CD4-positive, alpha-beta T cell treated with Interleukin-4 for 1 hour (primary cell): ENCODE data around the gene SLC2A9.
"Not testable (repeated sequence)": the region's sequence is repeated elsewhere in the genome, so short reads cannot be mapped to it uniquely, and the experiment has no call there.

Experiments
- DNase-seq, 2 donors: peaks; one replicate each; pipeline ENCODE4 v3.0.0-alpha.2; 2020 to 2022

SLC2A9 gene

DNA sequence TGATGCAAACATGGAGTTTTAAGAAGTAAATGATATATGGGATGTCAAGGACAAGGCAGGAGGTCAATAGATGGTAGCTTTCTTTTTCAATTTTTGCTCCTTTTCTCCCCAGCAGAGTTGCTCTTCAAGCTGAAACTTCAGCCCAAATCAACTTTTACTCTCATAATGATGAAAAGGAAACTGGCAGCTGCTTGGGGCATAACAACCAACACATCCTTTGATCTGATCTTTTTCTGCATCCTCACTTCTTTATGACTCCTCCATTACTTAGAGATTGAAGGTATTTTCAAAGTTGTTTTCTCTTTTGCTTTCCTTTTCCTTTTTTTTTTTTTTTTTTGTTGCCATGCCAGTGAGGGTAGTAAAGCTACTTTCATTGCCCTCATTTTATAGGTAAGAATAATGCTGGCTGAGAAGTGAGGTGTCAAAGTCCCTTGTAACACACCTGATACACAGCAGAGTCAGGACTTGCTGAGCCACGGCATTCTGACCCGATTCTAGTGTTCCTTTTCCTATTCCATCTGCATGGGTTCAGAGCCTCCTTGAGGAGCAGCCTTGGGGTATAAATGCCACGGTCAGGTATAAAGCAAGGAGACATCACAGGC lies 26.9 kb downstream of the SLC2A9 start:
- no peak for DNase-seq

DNA sequence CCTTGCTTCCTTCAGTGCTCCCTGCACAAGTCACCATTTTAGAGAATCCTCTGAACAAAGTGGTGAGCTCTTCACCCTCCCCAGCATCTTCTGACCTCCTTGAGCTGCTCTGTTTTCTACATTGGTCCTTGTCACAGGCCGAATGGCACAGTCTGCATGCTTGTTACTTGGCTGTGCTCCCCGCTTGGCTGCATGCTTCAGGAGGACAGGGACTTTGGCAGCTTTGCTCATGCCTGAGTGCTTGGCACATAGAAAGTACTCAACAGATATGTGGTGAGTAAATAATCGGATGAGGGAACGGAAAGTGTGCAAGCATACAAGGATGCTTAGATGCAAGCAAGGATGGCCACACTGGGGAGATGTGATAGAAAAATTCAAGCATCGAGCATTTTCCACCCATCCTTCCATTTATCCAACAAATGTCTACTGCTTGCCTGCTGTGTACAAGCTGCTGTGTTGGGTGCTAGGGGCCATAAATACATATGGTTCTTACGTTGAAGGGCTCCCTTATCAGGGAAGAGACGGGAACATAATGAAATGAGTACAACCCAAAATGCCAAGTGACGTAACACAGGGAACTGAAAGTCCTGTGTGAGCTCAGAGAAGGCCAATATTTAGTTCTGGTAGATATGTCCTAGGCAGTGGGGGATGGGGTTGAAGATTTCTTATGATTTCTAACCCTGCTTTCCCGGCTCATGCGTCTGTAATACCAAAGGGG lies 31.2 kb downstream of the SLC2A9 start:
- no peak for DNase-seq

DNA sequence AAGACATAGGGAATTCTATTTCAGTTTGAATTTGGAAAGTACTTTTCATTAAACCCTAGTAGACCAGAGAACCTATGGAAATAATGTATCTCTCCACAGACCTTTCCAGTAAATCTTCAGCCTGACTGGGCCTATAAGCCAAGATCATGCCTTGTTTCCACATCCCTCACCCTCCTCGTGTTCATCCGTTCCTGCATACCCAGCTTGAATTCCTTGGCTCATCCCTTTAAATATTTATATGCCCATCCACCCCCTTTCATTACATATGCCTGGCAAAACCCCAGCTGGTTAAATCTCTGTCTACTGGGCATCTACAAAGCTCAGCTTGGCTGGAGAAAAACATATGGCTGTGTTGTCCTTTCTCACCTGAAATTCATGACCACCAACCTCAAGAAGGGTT lies 32.4 kb downstream of the SLC2A9 start:
- DNase-seq: no peak

DNA sequence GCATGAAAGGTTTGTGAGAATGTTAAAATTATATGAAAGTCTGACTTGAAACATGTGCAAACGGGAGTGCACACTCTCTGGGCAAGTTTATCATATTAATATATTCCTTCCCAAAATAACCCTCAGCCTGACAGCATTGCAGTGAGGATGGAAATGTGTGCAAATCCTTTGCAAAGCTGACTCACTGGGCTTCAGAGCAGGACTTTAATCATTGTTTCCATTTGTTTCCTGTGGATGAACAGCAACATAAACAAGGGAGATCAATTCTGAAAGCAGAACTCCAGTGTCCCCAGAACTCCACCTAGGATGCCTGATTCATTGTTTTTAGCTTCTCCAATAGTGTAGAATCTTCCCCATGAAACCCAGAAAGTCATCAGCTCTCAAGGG lies 32.9 kb downstream of the SLC2A9 start:
- no peak for DNase-seq

DNA sequence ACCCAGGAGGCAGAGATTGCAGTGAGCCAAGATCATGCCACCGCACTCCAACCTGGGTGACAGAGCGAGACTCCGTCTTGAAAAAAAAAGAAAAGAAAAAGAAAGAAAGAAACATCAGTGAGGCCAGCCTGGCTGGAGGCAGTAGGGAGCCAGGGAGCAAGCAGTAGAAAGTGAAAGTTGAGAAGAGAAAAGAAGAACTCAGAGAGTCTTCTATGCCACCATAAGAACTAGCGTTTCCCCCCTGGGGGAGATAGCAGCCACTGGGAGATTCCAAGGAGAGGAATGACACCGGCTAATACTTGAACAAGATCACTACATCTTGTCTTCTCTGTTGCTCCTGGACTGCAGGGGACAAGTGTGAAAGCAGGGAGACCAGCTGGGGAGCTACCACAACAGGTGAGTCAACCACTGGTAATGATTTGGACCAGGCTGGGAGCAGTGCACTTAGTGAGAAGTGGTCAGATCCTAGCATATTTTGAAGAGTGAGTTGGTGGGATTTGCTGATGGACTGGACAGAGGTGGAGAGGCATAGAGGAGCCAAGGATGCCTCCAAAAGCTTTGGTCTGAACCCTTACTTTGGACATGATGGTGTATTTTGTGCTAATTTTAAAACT lies 33.4 kb downstream of the SLC2A9 start:
- no peak for DNase-seq

DNA sequence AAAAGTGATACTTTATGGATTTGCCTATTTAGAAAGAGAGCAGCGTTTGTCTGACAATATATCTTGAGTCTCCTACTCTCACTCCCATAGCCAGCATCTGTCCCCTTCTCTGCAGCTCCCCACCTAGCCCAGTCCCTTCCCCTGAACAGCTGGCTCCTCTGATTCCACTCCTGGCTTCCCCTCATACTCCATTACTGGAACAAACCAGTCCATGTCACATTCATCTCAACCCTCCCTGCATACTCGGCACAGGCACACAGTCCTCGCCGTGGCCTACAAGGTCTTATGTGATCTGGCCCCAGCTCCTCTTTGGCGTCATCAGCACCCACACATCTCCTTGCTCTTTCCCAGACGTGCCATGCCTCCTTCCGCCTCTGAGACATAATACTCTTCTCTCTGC lies 36.7 kb downstream of the SLC2A9 start:
- DNase-seq: no peak

DNA sequence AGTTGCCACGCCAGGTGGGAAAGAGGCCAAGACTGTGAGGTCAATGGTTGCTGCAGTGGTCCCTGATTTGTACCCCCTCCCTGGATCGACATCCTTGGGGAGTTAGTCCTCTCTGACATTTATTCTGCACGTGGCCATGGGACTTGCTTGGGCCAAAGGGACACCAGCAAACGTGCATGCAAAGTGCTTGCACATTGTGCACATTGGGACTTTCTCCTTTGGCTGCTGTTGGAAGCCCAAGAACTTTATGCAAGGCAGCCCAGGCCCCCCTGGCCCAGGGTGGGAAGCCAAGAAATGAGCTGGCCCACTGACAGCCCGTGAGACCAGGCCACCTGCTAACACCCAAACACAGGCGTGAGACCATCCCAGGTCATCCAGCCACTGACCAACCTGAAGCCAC lies 38.1 kb downstream of the SLC2A9 start:
- no peak for DNase-seq

DNA sequence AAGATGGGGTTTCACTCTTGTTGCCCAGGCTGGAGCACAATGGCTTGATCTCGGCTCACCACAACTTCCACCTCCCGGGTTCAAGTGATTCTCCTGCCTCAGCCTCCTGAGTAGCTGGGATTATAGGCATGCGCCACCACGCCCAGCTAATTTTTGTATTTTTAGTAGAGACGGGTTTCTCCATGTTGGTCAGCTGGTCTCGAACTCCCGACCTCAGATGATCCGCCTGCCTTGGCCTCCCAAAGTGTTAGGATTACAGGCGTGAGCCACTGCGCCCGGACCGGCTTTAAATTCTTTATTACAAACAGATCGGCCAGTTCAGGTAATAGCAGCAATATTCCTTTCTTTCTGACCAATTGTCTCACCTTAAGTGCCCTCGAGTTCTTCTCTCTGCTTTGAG lies 39.4 kb downstream of the SLC2A9 start:
- not testable (repeated sequence) for DNase-seq

DNA sequence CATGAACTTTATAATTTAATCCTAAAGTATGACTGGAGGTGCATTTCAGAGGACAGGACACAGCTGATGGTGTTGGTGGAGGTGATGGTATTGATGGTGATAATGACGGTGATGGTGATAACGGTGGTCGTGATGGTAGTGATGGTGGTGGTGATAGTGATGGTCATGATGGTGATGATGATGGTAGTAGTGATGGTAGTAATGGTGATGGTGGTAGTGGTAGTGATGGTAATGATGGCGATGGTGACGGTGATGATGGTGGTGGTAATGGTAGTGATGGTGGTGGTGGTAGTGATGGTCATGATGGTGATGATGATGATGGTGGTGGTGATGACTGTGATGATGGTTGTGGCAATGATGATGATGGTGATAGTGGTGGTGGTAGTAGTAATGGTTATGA lies 40.4 kb downstream of the SLC2A9 start:
- no peak for DNase-seq

DNA sequence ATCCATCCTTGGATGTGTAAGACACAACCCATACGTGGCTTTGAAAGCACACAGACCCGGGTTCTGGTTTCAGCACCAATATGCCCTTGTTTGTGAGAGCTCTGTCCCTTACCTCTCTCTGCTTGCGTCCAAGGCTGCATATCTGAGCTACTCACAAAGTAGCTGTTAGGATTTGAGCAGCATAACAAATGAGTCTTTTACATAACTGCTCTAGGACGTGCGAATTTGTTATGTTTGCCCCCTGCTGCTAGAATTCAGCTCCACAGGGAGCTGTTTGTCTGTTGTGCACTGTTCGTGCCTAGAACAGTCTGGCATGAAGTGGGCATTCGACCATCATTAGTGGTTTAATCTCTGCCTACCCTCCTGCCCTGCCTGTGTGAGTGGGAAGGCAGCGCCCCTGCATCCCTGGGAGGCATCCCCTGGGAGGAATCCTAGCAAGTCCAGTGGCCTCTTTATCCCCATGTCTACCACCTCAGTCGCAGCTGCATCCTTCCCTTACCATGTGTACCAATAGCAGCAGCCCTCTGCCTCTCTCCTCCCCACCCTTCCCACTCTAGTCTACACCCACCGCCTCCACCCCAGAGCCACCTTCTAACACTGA lies 42.1 kb downstream of the SLC2A9 start:
- no peak for DNase-seq

DNA sequence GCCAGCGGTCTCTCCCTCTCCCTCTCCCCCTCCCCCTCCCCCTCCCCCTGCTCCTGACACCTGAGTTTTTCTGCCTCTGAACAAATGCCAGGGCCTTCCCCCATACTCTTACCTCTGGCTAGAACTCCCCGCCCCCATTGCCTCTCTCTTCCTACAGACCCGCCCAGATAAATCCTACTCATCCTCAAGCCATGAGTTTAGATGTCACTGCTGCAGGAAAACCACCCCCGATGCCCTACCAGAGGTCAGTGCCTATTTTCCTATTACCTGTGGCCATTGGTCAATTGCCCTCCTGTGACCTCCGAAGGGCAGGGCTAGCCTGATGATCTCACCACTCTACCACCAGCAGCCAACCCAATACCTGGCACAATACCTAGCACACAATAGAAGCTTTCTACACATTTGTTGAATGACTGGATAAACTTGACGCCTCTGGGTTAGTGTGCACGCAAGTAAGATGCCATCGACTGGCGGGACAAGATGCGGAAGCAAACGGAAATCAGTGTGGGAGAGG lies 43.7 kb downstream of the SLC2A9 start:
- no peak for DNase-seq

DNA sequence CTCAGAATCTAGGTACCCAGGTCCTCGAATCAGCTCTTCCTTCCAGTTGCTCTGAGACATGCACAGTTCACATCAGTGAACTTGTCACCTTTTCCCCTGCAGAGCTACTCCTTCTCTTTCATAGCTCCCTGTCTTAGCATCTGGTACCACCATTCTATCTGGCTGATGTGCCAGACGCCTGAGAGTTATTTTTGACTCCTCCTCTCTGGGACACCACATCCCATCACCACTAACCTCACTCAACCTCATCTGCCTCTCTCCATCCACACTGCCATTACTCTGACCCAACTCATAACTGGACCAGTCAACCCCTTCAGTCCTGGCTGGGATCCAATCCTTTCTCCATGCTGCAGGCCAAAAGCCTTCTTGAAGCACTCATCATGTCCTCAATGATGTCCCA lies 44.5 kb downstream of the SLC2A9 start:
- DNase-seq: no peak

DNA sequence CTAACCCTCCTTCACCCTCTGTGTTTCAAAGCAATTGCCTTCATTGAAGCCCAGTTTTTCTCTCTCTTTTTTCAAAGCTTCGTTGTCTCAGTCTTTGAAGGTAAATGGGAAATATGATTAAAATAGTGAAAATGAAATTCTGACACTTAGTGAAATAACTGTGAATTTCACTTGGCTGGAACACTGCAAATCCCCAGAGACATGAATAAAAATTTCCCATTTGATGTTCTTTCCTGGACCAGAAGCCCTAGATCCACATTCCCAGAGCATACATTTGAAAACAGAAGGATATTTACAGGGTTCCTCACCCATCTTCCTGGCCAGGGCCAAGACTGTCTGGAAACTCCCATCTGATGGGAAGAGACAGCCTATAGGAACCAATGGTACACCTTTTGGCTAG lies 45.0 kb downstream of the SLC2A9 start:
- DNase-seq: no peak

DNA sequence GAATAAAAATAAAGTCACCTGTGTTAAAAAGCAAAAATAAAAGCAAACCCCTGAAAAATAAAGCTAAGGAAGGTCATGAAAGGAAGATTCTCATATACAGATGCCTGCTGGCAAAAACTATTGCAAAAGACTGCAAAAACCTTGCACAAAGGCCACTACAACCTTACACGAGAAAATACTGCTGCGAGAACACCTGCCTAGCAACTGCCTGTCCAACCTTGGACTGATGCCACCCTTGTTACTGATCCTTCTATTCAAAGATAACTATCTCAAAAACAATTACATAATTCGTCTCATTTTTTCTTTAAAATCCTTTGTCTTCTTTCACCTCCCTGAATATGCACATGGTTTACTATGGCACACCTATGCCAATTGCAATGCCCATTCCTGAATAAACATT lies 49.6 kb downstream of the SLC2A9 start:
- DNase-seq: no peak

DNA sequence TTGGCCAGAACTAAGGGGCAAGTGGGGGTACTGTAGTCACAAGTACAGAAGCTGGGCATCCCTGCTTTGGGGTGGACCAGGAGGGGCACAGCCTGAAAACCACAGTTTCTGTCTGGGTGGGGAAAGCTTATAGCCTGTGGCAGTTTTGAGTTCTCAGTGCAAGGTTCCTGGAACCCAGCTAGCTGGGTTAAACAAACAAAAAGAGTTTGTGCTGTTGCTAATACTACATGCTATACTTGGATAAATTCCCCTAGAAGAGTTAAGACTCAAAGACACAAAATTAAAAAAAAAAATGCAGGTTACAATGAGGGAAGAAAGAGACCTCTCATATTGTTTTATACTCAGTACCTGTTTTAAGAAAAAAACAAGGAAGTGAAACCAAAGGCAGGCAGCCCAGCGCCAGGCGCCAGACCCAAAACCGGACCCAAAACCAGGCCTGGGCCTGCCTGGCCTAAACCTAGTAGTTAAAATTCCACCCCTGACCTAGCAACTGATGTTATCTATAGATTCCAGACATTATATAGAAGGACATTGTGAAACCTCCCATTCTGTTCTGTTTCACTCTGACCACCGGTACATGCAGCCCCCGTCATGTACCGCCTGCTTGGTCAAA lies 50.8 kb downstream of the SLC2A9 start:
- DNase-seq: peak in 1 of 2 donors; percentile 21

DNA sequence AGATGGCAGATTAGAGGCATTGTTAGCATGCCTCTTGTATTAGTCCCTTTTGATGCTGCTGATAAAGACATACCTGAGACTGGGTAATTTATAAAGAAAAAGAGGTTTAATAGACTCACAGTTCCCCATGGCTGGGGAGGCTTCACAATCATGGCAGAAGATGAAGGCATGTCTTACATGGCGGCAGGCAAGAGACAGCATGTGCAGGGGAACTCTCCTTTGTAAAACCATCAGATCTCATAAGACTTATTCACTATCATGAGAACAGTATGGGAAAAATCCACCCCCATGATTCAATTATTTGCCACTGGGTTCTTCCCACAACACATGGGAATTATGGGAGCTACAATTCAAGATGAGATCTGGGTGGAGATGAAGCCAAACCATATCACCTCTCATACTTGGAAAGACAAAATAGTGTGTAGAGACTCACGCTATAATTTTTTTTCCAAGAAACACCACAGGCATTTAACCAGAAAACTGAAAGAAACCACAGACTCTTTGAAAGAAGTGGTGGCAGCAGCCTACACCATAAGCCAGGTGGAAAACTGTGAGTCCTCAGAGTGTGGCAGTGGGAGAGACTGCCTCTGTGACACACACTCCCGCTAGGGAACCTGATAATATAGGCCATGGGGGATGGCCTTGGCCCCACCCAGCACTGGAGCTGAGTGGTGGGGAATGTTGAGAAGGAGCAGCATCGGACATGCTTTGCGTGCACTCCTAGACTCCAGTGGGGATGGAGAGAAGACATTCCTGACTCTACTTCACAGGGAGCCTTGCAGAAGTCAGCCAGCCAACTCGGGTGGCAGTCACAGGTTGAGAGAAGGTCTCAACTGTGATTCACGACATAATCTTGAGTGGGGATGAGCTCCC lies 51.5 kb downstream of the SLC2A9 start:
- no peak for DNase-seq

DNA sequence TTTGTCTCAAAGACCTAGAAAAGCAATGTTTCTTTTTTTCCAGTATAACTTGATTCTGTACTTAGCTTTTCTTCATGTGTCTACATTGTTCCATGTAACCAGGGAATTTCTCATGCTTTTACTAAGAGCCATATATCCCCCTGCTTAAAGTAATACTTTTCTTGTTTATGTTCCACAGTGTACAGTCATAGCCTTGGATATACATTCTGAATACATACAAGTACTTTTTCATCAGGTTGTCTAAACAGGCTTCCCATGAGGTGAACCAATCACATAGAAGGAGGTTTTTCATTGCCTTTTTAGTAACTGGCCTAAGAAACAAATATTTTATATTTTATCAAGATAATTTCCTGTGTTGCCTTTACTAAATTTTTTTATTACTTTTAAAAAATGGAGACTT lies 52.8 kb downstream of the SLC2A9 start:
- DNase-seq: no peak

DNA sequence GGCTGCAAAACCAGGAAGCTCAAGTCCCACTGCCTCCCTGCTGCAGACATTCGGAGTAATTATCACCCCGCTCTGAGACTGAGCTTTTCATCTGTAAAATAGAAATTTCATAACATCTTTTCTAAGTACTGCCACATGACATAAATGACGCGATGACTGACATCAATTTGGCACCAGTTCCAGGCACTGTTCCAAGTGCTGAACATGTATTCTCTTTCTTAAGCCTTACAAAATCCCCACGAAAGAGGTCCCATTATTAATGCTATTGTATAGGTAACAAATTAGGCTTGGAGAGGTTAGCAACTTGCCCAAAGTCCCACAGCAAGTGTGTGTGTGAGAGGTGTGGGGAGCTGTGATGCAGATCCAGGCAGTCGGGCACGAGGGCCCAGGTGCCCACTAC lies 56.4 kb downstream of the SLC2A9 start:
- DNase-seq: no peak

DNA sequence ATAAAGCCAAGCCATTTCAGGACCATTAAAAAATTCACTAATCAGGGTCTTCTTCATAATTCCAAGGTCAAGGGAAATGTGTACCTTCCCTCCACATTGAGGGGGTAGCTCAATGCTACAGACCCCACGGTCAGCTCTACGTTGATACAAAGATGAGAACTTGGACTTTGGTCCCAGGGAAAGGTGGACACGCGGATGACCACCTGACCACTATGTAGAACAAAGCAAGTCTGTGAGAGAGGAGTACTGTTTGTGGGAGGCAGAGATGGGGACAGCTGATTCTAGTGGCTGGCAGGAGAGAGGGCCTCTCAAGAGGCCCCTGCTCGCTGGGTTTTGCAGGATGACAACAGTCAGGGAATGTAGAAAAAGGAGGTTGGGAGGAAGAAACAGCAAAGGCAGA lies 58.0 kb downstream of the SLC2A9 start:
- DNase-seq: no peak

DNA sequence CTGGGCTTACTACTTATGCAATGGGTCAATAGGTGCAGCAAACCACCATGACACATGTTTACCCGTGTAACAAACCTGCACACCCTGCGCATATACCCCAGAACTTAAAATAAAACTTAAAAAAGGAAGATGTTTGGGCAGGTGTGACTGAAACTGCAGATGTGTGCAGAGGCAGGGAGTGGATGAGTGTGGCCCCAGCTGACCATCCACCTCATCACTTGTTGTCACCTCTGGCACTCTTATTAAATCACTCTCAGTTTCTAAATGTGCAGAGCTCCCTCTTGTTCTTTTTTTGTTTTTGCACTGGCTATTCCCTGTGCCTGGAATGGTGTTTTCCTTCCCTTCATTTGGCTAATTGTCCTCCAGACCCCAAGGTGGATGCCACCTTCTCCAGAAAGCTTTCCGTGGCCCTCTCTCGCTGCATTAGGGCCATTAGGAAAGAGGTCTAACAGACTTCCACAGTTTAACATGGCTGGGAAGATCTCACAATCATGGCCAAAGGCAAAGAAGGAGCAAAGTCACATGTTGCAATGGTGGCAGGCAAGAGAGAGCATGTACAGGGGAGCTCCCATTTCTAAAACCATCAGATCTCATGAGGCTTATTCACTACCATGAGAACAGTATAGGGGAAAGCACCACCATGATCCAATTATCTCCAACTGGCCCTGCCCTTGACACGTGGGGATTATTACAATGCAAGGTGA lies 58.5 kb downstream of the SLC2A9 start:
- DNase-seq: no peak

DNA sequence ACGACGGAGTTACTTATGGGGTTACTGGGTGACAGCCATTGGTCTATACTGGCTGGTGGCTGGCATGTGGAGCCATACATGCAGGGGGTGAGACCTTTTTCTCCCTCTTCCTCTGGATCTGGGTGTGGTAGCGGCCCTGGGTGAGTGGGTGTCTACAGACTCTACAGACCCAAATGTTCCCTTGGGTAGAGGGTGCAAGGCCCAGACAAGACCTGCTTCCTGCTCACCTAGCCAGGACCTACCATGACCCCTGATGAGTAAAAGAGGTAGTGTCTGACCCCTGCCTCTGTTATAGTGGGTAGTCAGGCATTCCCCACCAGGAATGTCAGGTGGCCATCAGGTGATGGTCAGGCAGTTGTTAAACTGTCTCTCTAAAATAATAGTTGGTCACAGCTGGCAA lies 66.8 kb downstream of the SLC2A9 start:
- no peak for DNase-seq

DNA sequence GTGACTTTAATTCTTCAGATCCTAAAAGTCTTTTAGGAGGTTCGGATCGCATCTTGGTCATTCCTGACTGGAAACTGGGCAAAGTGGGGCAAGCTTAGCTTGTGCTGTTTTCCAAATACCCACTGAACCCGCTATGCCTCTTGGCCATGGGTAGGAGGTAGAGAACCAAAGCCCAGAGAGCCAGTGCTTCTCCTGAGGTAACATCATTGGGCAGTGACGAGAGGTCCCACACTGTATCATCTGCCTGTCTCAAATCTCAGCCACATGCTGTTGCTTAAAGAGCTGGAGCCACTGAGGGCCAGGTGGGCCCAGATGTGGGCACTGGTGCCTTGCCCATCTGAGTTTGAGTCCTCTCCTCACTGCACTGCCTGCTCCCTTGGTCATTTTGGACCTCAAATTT lies 68.2 kb downstream of the SLC2A9 start:
- DNase-seq: no peak
